Naive thymus-derived CD8-positive, alpha-beta T cell (primary cell): ENCODE measurements around the gene LRCH1. TPM values are rescaled to one million over a fixed set of nuclear protein-coding genes. Genes with fewer than 3 reads are reported as not detected.

Source experiments
- polyA plus RNA-seq, 3 donors: library from polyadenylated mRNA; unstranded; fragments of 300-500 nt; fragmentation: Illumina TruSeq; gene quantifications; one replicate each; pipeline ENCODE4 v1.2.3, GENCODE V29; 2021
- total RNA-seq, 8 experiments: library from RNA in 2 of 8; stranded (reverse) in 2 of 8; gene quantifications; one replicate each; pipeline ENCODE4 v1.2.3 and lab custom pipeline; 2021 to 2026

The LRCH1 gene
- total and polyA plus RNA-seq, 5 experiments from 2014 or later, result 1.3 to 17.1 (median 3.8) TPM

Other genes with a start within 250 kb of the LRCH1 start
- 10 to 100 TPM in 1 of 2 experiments, 1 to 10 TPM in 1; 9.7 to 10.6 TPM for gene RUBCNL, start 165.9 kb upstream of the LRCH1 start, total RNA-seq
- under 1 TPM in 2 of 3 donors, not detected in 1; 0.12 to 0.57 TPM for gene RUBCNL, start 165.9 kb upstream of the LRCH1 start, polyA plus RNA-seq
- gene ESD, start 244.0 kb downstream of the LRCH1 start, total RNA-seq, result 10 to 100 TPM; 61.2 to 64.1 TPM
- gene ESD, start 244.0 kb downstream of the LRCH1 start, polyA plus RNA-seq, result 100 to 1,000 TPM; 143 to 171 (median 149) TPM